Peyer's patch (tissue), 4 donors: ENCODE measurements around the gene CACNA2D1.

Experiments used
- CTCF ChIP-seq, 6 experiments: fragments of 450-650 bp in 4 of 6; fragments of 200-600 bp in 2 of 6; sonication (generic) in 1 of 6; IDR thresholded peaks; one replicate each; pipeline ENCODE4 v1.5.1; 2017 to 2019; ENCODE audit warnings: antibody characterized with exemption in 6 of 6, mild to moderate bottlenecking in 3 of 6, moderate library complexity in 1 of 6
- POLR2A ChIP-seq, 2 donors: fragments of 450-650 bp; IDR thresholded peaks; one replicate each; pipeline ENCODE4 v1.5.1; 2017; ENCODE audit warnings: antibody characterized with exemption in 2 of 2, mild to moderate bottlenecking in 2 of 2, moderate library complexity in 2 of 2

- TF ChIP-seq CTCF (IDR thresholded peaks at IDR 0.05) (no peak), POLR2A (IDR thresholded peaks at IDR 0.05) (no peak)
Measured at GRCh38 chr7:82317760-82318159, 125.8 kb downstream of the CACNA2D1 start.
